K562 (cell line): Measurements from ENCODE around the gene TNPO3. TPM values are rescaled to one million over a fixed set of nuclear protein-coding genes. Genes with fewer than 3 reads are reported as not detected.

Experiments used
- ATAC-seq: fragments of 200-7000 bp; cut with Tn5 transposase; 3 replicates; pipeline ENCODE4 v1.9.1; 2020; ENCODE audit warnings: moderate library complexity
- BruUV-seq: library from RNA; stranded (reverse); fragments of 400-500 nt; replicated peaks from 2 replicates; lab custom pipeline; 2021; lab: Mats Ljungman, UMichigan
- CTCF ChIA-PET: fragments of 300-600 bp; formaldehyde crosslinking; extraction: SDS; loops from one replicate; lab custom pipeline; 2021; ENCODE audit warnings: low intra/inter-chr PET ratio; lab: Yijun Ruan, JAX
- POLR2A ChIA-PET: fragments of 300-600, 350-650 bp; sonication (Branson Sonifier 250); formaldehyde crosslinking; extraction: SDS; loops from one replicate; lab custom pipeline; 2021; ENCODE audit warnings: antibody characterized with exemption, inconsistent platforms; lab: Yijun Ruan, JAX
- DNase-seq, 4 experiments: peaks; one replicate each; pipeline versions ENCODE4 v3.0.0 to v3.0.0-alpha.2; 2011 to 2018; ENCODE audit warnings: low spot score in 3 of 4, mixed read lengths in 3 of 4; ENCODE audit errors: extremely low read depth in 1 of 4
- FAIRE-seq: peaks from 2 replicates; lab custom pipeline; 2011; peaks lifted over from hg19 to GRCh38; lab: Jason Lieb, UNC
- H2AFZ ChIP-seq: 2 replicates; pipeline ENCODE4 v1.6.0; 2011; ENCODE audit warnings: low read depth, low read length, control low read depth, inconsistent platforms
- H3K27ac ChIP-seq: fragments of 200-600 bp; 3 replicates; pipeline ENCODE4 v1.8.0; 2011; ENCODE audit warnings: low read depth, mild to moderate bottlenecking, control low read depth, inconsistent platforms, low read length, moderate library complexity, mixed read lengths; ENCODE audit errors: extremely low read depth
- H3K27me3 ChIP-seq, 2 experiments: fragments of 300-600 bp in 1 of 2; 2 replicates in 1 of 2; 3 replicates in 1 of 2; pipeline versions ENCODE4 v1.6.0 to v1.8.0; 2011; ENCODE audit warnings: inconsistent platforms in 2 of 2, low read length in 2 of 2, mild to moderate bottlenecking in 1 of 2, mixed read lengths in 1 of 2, moderate library complexity in 1 of 2; ENCODE audit not compliant: control insufficient read depth in 2 of 2, insufficient read depth in 2 of 2
- H3K36me3 ChIP-seq: fragments of 300-600 bp; 3 replicates; pipeline ENCODE4 v1.8.0; 2011; ENCODE audit warnings: mild to moderate bottlenecking, low read length, inconsistent platforms; ENCODE audit not compliant: control insufficient read depth, insufficient read depth
- H3K4me1 ChIP-seq, 2 experiments: fragments of 200-600 bp in 1 of 2; replicated peaks in 1 of 2; 2 replicates in 1 of 2; 3 replicates in 1 of 2; pipeline versions ENCODE4 v1.5.1 to v1.8.0; 2011; ENCODE audit warnings: inconsistent platforms in 2 of 2, low read length in 2 of 2, mild to moderate bottlenecking in 1 of 2, mixed read lengths in 1 of 2, moderate library complexity in 1 of 2; ENCODE audit not compliant: control insufficient read depth in 2 of 2, insufficient read depth in 2 of 2
- H3K4me2 ChIP-seq: 2 replicates; pipeline ENCODE4 v1.6.1; 2011; ENCODE audit warnings: low read length, control low read depth, inconsistent platforms, mixed read lengths; ENCODE audit not compliant: insufficient read depth
- H3K4me3 ChIP-seq: fragments of 200-600 bp; sonication (generic), shearing (Covaris generic); 2 replicates; pipeline ENCODE4 v1.5.1; 2016; ENCODE audit warnings: control low read depth, inconsistent platforms
- H3K79me2 ChIP-seq: fragments of 200-600 bp; 3 replicates; pipeline ENCODE4 v1.8.0; 2011; ENCODE audit warnings: low read length, inconsistent platforms; ENCODE audit not compliant: control insufficient read depth, insufficient read depth
- H3K9ac ChIP-seq, 2 experiments: 2 replicates each; pipeline versions ENCODE4 v1.6.0 to v1.6.1; 2011; ENCODE audit warnings: low read depth in 2 of 2, low read length in 2 of 2, control low read depth in 1 of 2, inconsistent platforms in 1 of 2, mild to moderate bottlenecking in 1 of 2, mixed read lengths in 1 of 2; ENCODE audit not compliant: insufficient read depth in 1 of 2
- H3K9me1 ChIP-seq: one replicate; pipeline ENCODE4 v1.6.0; 2011; ENCODE audit warnings: inconsistent platforms, mild to moderate bottlenecking, low read length, moderate library complexity; ENCODE audit not compliant: control insufficient read depth, insufficient read depth
- H3K9me3 ChIP-seq: replicated peaks from 2 replicates; pipeline ENCODE4 v1.5.1; 2011; ENCODE audit warnings: low read depth, low read length, inconsistent platforms; ENCODE audit not compliant: control insufficient read depth, insufficient read depth
- H4K20me1 ChIP-seq: replicated peaks from 2 replicates; pipeline ENCODE4 v1.6.1; 2011; ENCODE audit warnings: low read length, inconsistent platforms, mixed read lengths; ENCODE audit not compliant: control insufficient read depth, insufficient read depth
- MXD1 ChIP-seq: fragments of 250-450 bp; sonication (Bioruptor Pico); IDR thresholded peaks from 2 replicates; pipeline ENCODE4 v1.8.0; 2021; ENCODE audit warnings: borderline replicate concordance, mild to moderate bottlenecking, moderate library complexity; ENCODE audit not compliant: poor library complexity, severe bottlenecking
- YY1 ChIP-seq, 3 experiments: IDR thresholded peaks; 2 replicates each; pipeline ENCODE4 v1.6.1; 2011; ENCODE audit warnings: low read length in 2 of 3, mild to moderate bottlenecking in 2 of 3, moderate library complexity in 2 of 3, borderline replicate concordance in 1 of 3, control low read depth in 1 of 3, low read depth in 1 of 3; ENCODE audit not compliant: insufficient read depth in 3 of 3, insufficient replicate concordance in 2 of 3, control insufficient read depth in 1 of 3, insufficient read length in 1 of 3; ENCODE audit errors: extremely low read depth in 1 of 3
- whole genome bisulfite sequencing: fragments of 100-300 bp; shearing (Covaris generic); methylation state at CpG from one replicate; pipeline ENCODE4 v1.1.6; 2016; ENCODE audit warnings: low coverage, mixed read lengths; ENCODE audit not compliant: insufficient coverage; ENCODE audit errors: missing lambda C conversion rate; 5-methylcytosine and 5-hydroxymethylcytosine counted together
- in situ Hi-C: fragments of 300-500 bp; cut with MboI; formaldehyde crosslinking; loops from 4 replicates; pipeline ENCODE4 v1.15.0; 2018; ENCODE audit warnings: inconsistent platforms, mixed read lengths
- intact Hi-C: fragments of 100-400 bp; cut with micrococcal nuclease; formaldehyde crosslinking; loops from 2 replicates; pipeline ENCODE4 v1.14.2; 2022
- polyA plus RNA-seq, 8 experiments: library from polyadenylated mRNA; depleted of rRNA in 4 of 8; stranded (reverse) in 5 of 8; unstranded in 3 of 8; fragments of >200 nt; fragmentation: Nextera tagmentation in 2 of 8; fragmentation: Illumina TruSeq in 1 of 8; extraction: Ambion mirVana in 2 of 8; extraction: Trizol in 1 of 8; gene quantifications; 2 replicates each; pipeline versions ENCODE4 v1.2.1 to v1.2.3, GENCODE V29; 2011 to 2014; ENCODE audit warnings: inconsistent platforms in 1 of 8, missing spikeins in 1 of 8
- total RNA-seq, 7 experiments: library from RNA; depleted of rRNA in 6 of 7; stranded (reverse); fragments of >200 nt in 6 of 7; fragmentation: Illumina TruSeq in 2 of 7; extraction: Trizol in 2 of 7; gene quantifications; 2 replicates each; pipeline versions ENCODE4 v1.2.1 to v1.2.3, GENCODE V29; 2011 to 2021; ENCODE audit warnings: low replicate concordance in 1 of 7

The TNPO3 gene
- total and polyA plus RNA-seq, 9 of the 15 experiments (the other 6 are each of a cell fraction or from before 2014, with no cell fraction given) = 35.8 to 125 (median 110) TPM

- no peak overlapping the region for H3K4me2 ChIP-seq
- no peak for ATAC-seq
- POLR2A ChIA-PET = interaction anchor here (1.3 to 1.6 kb wide), 3 partner anchors 10 to 21 kb away, joined by 3 to 5 read pairs (median 4); no protein-coding TSS in a partner anchor
- H3K79me2 ChIP-seq = no peaks in the 10 kb centered on the region
- H3K36me3 ChIP-seq = no peaks in the 10 kb centered on the region
- CTCF ChIA-PET = interaction anchor here (0.7 kb wide), 1 partner anchor 16 kb away, joined by 5 read pairs; no protein-coding TSS in a partner anchor
- no peak overlapping the region for H3K9ac ChIP-seq
- TF ChIP-seq YY1 (IDR thresholded peaks at IDR 0.05; ENCODE audit: borderline replicate concordance in 1 of 3, control insufficient read depth in 1 of 3, extremely low read depth in 1 of 3, insufficient read depth in 3 of 3, insufficient read length in 1 of 3, insufficient replicate concordance in 2 of 3, low read depth in 1 of 3, low read length in 2 of 3) (no peak), MXD1 (CRISPR knock-in tag) (no peak)
- no peaks in the 10 kb centered on the region for H3K9me1 ChIP-seq
- BruUV-seq = no TSS peak
- H3K4me3 ChIP-seq = no peak overlapping the region
- no peaks in the 10 kb centered on the region for H3K9me3 ChIP-seq
- H3K27ac ChIP-seq = no peak overlapping the region
- intact Hi-C loops = no loop called here
- no peak for DNase-seq
- FAIRE-seq = peak; percentile 58
- 13% methylated on average over 15 of the region's 15 CpGs for WGBS
- peaks cover 0 to 38% of the 10 kb centered on the region in 2 experiments; a peak in 2 of 5 replicates for H3K4me1 ChIP-seq
- in situ Hi-C loops = no loop called here
- H4K20me1 ChIP-seq = peaks cover 13% of the 10 kb centered on the region
- H3K27me3 ChIP-seq = peaks cover 67 to 74% of the 10 kb centered on the region in 2 experiments; a peak in 4 of 5 replicates
- no peak overlapping the region for H2AFZ ChIP-seq
Measured at GRCh38 chr7:128941323-128941890, 113.5 kb downstream of the TNPO3 start.
